DND-41 (cell line): ENCODE results near the gene SPPL2B.

Experiments used
- ATAC-seq: fragments of 200-7000 bp; cut with Tn5 transposase; 3 replicates; pipeline ENCODE4 v1.9.1; 2021; ENCODE audit warnings: low read depth; ENCODE audit not compliant: insufficient read depth
- DNase-seq: peaks from one replicate; pipeline ENCODE4 v3.0.0-alpha.2; 2020
- H2AFZ ChIP-seq: 2 replicates; pipeline ENCODE4 v1.6.0; 2012; ENCODE audit warnings: low read depth, low read length
- H3K27ac ChIP-seq: 2 replicates; pipeline ENCODE4 v1.5.1; 2012; ENCODE audit warnings: low read length, inconsistent platforms
- H3K27me3 ChIP-seq: fragments of 200-600 bp; sonication (generic); 2 replicates; pipeline ENCODE4 v1.6.0; 2012; ENCODE audit warnings: low read length, mild to moderate bottlenecking, inconsistent platforms; ENCODE audit not compliant: insufficient read depth, poor library complexity
- H3K36me3 ChIP-seq: 2 replicates; pipeline ENCODE4 v1.5.1; 2012; ENCODE audit warnings: low read length, inconsistent platforms; ENCODE audit not compliant: insufficient read depth
- H3K4me1 ChIP-seq: 2 replicates; pipeline ENCODE4 v1.5.1; 2012; ENCODE audit warnings: mild to moderate bottlenecking, low read length; ENCODE audit not compliant: insufficient read depth
- H3K4me2 ChIP-seq: 2 replicates; pipeline ENCODE4 v1.6.0; 2012; ENCODE audit warnings: mild to moderate bottlenecking, moderate library complexity, low read length, inconsistent platforms; ENCODE audit not compliant: insufficient read depth
- H3K4me3 ChIP-seq, 2 experiments: fragments of 200-600 bp in 1 of 2; shearing (Covaris generic) in 1 of 2; 2 replicates each; pipeline ENCODE4 v1.5.1; 2012 to 2016; ENCODE audit warnings: inconsistent platforms in 2 of 2, low read length in 2 of 2, mild to moderate bottlenecking in 2 of 2, low read depth in 1 of 2, moderate library complexity in 1 of 2
- H3K79me2 ChIP-seq: 2 replicates; pipeline ENCODE4 v1.6.0; 2012; ENCODE audit warnings: low read length, inconsistent platforms; ENCODE audit not compliant: insufficient read depth
- H3K9ac ChIP-seq: 2 replicates; pipeline ENCODE4 v1.6.0; 2012; ENCODE audit warnings: low read depth, mild to moderate bottlenecking, inconsistent platforms, low read length, moderate library complexity
- H3K9me3 ChIP-seq: 2 replicates; pipeline ENCODE4 v1.5.1; 2012; ENCODE audit warnings: low read length, moderate library complexity, mild to moderate bottlenecking, inconsistent platforms; ENCODE audit not compliant: insufficient read depth, severe bottlenecking
- H4K20me1 ChIP-seq: 2 replicates; pipeline ENCODE4 v1.6.0; 2012; ENCODE audit warnings: low read length; ENCODE audit not compliant: insufficient read depth
- EZH2 ChIP-seq: IDR thresholded peaks from 3 replicates; pipeline ENCODE4 v1.6.1; 2012; ENCODE audit warnings: borderline replicate concordance, low read depth, mild to moderate bottlenecking, moderate library complexity, low read length, inconsistent platforms; ENCODE audit not compliant: severe bottlenecking
- TF ChIP-seq, protein P1 (sequence below): IDR thresholded peaks from 2 replicates; pipeline ENCODE4 v1.5.1; 2012; ENCODE audit warnings: borderline replicate concordance, low read length, moderate library complexity, mild to moderate bottlenecking; ENCODE audit not compliant: poor library complexity, severe bottlenecking; ENCODE audit errors: extremely low read depth

SPPL2B gene

DNA sequence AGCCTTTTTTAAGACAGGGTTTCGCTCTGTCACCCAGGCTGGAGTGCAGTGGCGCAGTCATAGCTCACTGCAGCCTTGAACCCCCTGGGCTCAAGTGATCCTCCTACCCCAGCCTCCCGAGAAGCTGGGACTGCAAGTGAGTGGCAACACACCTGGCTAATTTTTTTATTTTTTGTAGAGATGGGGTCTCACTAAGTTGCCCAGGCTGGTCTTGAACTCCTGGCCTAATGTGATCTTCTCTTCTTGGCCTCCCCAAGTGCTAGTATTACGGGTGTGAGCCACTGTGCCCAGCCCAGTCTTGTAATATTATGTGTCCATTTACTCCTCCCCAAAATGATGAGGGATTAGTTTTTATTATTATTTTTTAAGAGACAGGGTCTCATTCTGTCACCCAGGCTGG is 17.4 kb upstream of the SPPL2B start:
- no peaks in the 10 kb centered on the region for H3K36me3 ChIP-seq
- no peak overlapping the region for H3K27ac ChIP-seq
- H3K9me3 ChIP-seq: no peaks in the 10 kb centered on the region
- H3K79me2 ChIP-seq: no peaks in the 10 kb centered on the region
- H3K4me2 ChIP-seq: no peak overlapping the region
- H4K20me1 ChIP-seq: no peaks in the 10 kb centered on the region
- H2AFZ ChIP-seq: no peak overlapping the region
- H3K27me3 ChIP-seq: no peaks in the 10 kb centered on the region
- no peak for ATAC-seq
- no peak overlapping the region for H3K4me3 ChIP-seq
- H3K9ac ChIP-seq: no peak overlapping the region
- H3K4me1 ChIP-seq: no peaks in the 10 kb centered on the region
- no peak for DNase-seq
- TF ChIP-seq EZH2: no peak
- TF ChIP-seq, protein P1, sequence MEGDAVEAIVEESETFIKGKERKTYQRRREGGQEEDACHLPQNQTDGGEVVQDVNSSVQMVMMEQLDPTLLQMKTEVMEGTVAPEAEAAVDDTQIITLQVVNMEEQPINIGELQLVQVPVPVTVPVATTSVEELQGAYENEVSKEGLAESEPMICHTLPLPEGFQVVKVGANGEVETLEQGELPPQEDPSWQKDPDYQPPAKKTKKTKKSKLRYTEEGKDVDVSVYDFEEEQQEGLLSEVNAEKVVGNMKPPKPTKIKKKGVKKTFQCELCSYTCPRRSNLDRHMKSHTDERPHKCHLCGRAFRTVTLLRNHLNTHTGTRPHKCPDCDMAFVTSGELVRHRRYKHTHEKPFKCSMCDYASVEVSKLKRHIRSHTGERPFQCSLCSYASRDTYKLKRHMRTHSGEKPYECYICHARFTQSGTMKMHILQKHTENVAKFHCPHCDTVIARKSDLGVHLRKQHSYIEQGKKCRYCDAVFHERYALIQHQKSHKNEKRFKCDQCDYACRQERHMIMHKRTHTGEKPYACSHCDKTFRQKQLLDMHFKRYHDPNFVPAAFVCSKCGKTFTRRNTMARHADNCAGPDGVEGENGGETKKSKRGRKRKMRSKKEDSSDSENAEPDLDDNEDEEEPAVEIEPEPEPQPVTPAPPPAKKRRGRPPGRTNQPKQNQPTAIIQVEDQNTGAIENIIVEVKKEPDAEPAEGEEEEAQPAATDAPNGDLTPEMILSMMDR: no peak

DNA sequence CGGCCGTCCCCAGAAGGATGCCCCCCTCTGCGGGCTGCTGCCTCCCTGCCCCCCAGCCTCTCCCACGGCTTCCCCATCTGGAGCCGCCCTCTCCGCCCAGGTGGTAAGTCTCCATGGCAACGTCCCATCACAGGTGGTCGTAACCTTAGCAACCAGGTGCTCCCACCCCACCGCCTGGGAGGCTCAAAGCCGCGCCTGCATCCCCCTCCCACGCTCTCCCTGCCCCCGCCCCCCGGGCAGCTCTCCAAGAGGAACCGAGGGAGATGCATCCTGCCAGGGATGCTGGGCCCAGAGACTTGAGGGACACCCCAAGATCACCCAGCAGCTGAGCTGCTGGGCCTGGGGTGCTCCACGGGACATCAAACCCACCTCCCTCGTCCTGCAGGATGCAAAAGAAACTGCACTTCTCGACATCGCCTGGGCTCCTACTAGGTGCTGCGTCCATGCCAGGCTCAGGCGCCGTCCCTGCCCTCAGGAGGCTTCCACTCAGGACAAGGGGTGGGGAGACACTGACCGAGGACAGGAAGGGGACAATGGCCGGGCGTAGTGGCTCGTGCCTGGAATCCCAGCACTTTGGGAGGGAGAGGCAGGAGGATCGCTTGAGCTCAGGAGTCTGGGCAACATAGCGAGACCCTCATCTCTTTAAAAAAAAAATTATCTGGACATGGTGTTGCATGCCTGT is 15.5 kb upstream of the SPPL2B start:
- Histone ChIP-seq H3K4me1 (no peaks in the 10 kb centered on the region), H3K27ac (no peak overlapping the region), H3K4me2 (no peak overlapping the region), H3K9ac (no peak overlapping the region), H4K20me1 (no peaks in the 10 kb centered on the region), H3K4me3 (no peak overlapping the region), H3K27me3 (no peaks in the 10 kb centered on the region), H3K79me2 (no peaks in the 10 kb centered on the region), H2AFZ (no peak overlapping the region), H3K9me3 (no peaks in the 10 kb centered on the region), H3K36me3 (no peaks in the 10 kb centered on the region)
- DNase-seq (no peak), ATAC-seq (no peak)
- TF ChIP-seq, protein P1: no peak
- TF ChIP-seq EZH2: no peak

DNA sequence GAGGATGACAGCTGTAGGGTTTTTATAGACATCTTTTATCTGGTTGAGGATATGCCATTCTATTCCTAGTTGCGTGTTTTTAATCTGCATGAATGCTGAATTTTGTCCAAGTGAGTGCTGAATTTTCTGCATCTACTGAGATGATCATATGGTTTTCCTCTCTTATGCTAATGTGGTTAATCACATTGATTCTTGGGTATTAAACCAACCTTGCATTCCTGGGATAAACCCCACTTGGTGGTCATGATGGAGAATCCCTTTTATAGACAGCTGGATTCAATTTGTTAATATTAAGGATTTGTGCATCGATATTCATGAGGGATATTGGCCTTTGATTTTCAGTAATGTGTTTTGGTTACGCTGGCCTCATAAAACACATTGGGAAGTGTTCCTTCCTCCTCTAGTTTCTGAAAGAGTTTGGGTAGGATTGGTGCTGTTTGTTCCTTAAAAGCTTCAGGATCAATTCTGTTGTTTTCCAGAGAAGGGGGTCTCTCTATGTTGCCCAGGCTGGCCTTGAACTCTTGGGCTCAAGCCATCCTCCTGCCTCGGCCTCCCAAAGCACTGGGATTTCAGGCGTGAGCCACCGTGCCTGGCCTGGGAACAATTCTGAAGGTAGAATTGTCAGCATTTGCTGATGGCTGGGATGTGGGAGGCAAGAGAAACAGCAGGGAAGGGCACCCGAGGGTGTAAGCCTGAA is 13.2 kb upstream of the SPPL2B start:
- no peak overlapping the region for H3K27ac ChIP-seq
- no peaks in the 10 kb centered on the region for H3K9me3 ChIP-seq
- DNase-seq (no peak), ATAC-seq (no peak)
- H3K4me1 ChIP-seq: no peaks in the 10 kb centered on the region
- H3K9ac ChIP-seq: no peak overlapping the region
- no peaks in the 10 kb centered on the region for H3K36me3 ChIP-seq
- no peak overlapping the region for H3K4me3 ChIP-seq
- H3K4me2 ChIP-seq: no peak overlapping the region
- H3K27me3 ChIP-seq: no peaks in the 10 kb centered on the region
- H2AFZ ChIP-seq: no peak overlapping the region
- TF ChIP-seq, protein P1: no peak
- no peak for TF ChIP-seq EZH2
- H3K79me2 ChIP-seq: no peaks in the 10 kb centered on the region
- 0 out of 2 replicates have a peak, but pooled peaks cover 2% of the 10 kb centered on the region for H4K20me1 ChIP-seq
